Measurements from ENCODE around the gene HP. TPM values are rescaled to one million over a fixed set of nuclear protein-coding genes. Genes with fewer than 3 reads are reported as not detected.
A peak's percentile ranks its signal among the peaks of the same experiment; 100 is the strongest.

Gene HP
- total and polyA plus RNA-seq, 4 donors = 8.0 to 1,570 (median 561) TPM

GRCh38 chr16:72022127-72022526, 32.2 kb upstream of the HP start:
- H3K36me3 ChIP-seq (ENCODE audit: control insufficient read depth in 4 of 4, insufficient read depth in 4 of 4, low read length in 4 of 4) = peaks cover 10 to 32% (median 20%) of the 10 kb centered on the region in 4 donors
- no peak for ATAC-seq (ENCODE audit: insufficient read depth, low FRiP score)
- TF ChIP-seq CTCF (IDR thresholded peaks at IDR 0.05; ENCODE audit: control extremely low read depth, extremely low read depth) = no peak
- no peak overlapping the region for H3K27ac ChIP-seq (ENCODE audit: low read depth in 1 of 2, low read length in 1 of 2)
- H3K9ac ChIP-seq (ENCODE audit: insufficient read depth in 1 of 2, low read length in 2 of 2) = no peak overlapping the region
- H3K27me3 ChIP-seq (ENCODE audit: control insufficient read depth in 3 of 3, insufficient read depth in 3 of 3, low read length in 2 of 3) = no peaks in the 10 kb centered on the region
- peaks cover 0 to 2% (median 0%) of the 10 kb centered on the region in 5 donors for H3K4me1 ChIP-seq (ENCODE audit: control insufficient read depth in 5 of 5, insufficient read depth in 5 of 5, low read length in 5 of 5)
- 95 to 98% methylated on average over 13 of the region's 13 CpGs for WGBS, 2 donors
- no peak overlapping the region for H3K4me3 ChIP-seq
- no peak for DNase-seq
- no peaks in the 10 kb centered on the region for H3K9me3 ChIP-seq (ENCODE audit: control insufficient read depth in 4 of 4, insufficient read depth in 3 of 4, low read length in 3 of 4)

GRCh38 chr16:72023962-72024361, 30.3 kb upstream of the HP start:
- no peak for TF ChIP-seq CTCF (IDR thresholded peaks at IDR 0.05; ENCODE audit: control extremely low read depth, extremely low read depth)
- Histone ChIP-seq H3K4me1 (ENCODE audit: control insufficient read depth in 5 of 5, insufficient read depth in 5 of 5, low read length in 5 of 5) (no peaks in the 10 kb centered on the region), H3K27me3 (ENCODE audit: control insufficient read depth in 3 of 3, insufficient read depth in 3 of 3, low read length in 2 of 3) (no peaks in the 10 kb centered on the region), H3K9me3 (ENCODE audit: control insufficient read depth in 4 of 4, insufficient read depth in 3 of 4, low read length in 3 of 4) (no peaks in the 10 kb centered on the region), H3K36me3 (ENCODE audit: control insufficient read depth in 4 of 4, insufficient read depth in 4 of 4, low read length in 4 of 4) (peaks cover 7 to 27% (median 18%) of the 10 kb centered on the region in 4 donors), H3K4me3 (no peak overlapping the region), H3K9ac (ENCODE audit: insufficient read depth in 1 of 2, low read length in 2 of 2) (no peak overlapping the region), H3K27ac (ENCODE audit: low read depth in 1 of 2, low read length in 1 of 2) (no peak overlapping the region)
- WGBS, 2 donors = 92 to 93% methylated on average over 10 of the region's 10 CpGs
- peak in 2 of 3 donors; percentile 14 to 17 for DNase-seq
- ATAC-seq (ENCODE audit: insufficient read depth, low FRiP score) = no peak

GRCh38 chr16:72024862-72025382, 29.4 kb upstream of the HP start:
- no peak for DNase-seq

More at GRCh38 chr16:72024862-72025382, 29.4 kb upstream of the HP start:
- Histone ChIP-seq H3K4me3 (no peak overlapping the region), H3K9me3 (ENCODE audit: control insufficient read depth in 4 of 4, insufficient read depth in 3 of 4, low read length in 3 of 4) (no peaks in the 10 kb centered on the region), H3K36me3 (ENCODE audit: control insufficient read depth in 4 of 4, insufficient read depth in 4 of 4, low read length in 4 of 4) (peaks cover 7 to 27% (median 18%) of the 10 kb centered on the region in 4 donors), H3K4me1 (ENCODE audit: control insufficient read depth in 5 of 5, insufficient read depth in 5 of 5, low read length in 5 of 5) (no peaks in the 10 kb centered on the region), H3K9ac (ENCODE audit: insufficient read depth in 1 of 2, low read length in 2 of 2) (no peak overlapping the region), H3K27ac (ENCODE audit: low read depth in 1 of 2, low read length in 1 of 2) (no peak overlapping the region), H3K27me3 (ENCODE audit: control insufficient read depth in 3 of 3, insufficient read depth in 3 of 3, low read length in 2 of 3) (no peaks in the 10 kb centered on the region)
- 69 to 82% methylated on average over 6 of the region's 6 CpGs for WGBS, 2 donors
- no peak for ATAC-seq (ENCODE audit: insufficient read depth, low FRiP score)
- TF ChIP-seq CTCF (IDR thresholded peaks at IDR 0.05; ENCODE audit: control extremely low read depth, extremely low read depth) = no peak

Measured in lung (tissue), 12 donors.